ENCODE data around the gene RAB43. TPM values are rescaled to one million over a fixed set of nuclear protein-coding genes. Genes with fewer than 3 reads are reported as not detected.
A peak's percentile ranks its signal among the peaks of the same experiment; 100 is the strongest.
"Not testable (repeated sequence)": the region's sequence is repeated elsewhere in the genome, so short reads cannot be mapped to it uniquely, and the experiment has no call there.

Gene RAB43
- total RNA-seq, 1 donor: 19.0 TPM

DNA sequence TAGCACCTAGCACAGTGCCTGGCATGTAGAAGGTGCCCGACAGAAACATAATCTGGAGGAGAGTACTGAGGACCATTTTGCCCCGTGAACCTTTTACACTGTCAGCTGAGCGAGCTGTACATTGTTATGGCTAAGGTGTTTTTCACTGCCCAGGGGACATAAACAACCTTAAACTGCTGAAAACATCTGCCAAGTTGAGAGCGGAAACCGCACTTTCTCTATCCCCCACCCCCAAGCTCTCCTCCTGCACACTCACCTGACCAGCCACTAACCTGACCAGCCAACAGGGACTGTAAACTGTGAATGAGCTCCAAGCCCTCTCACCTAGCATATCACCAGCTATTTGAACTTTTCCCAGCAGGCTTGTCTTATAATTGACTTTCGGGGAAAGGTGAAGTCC is 17.6 kb downstream of the RAB43 start:
- H3K4me3 ChIP-seq (ENCODE audit: low read depth, low read length): no peak overlapping the region
- TF ChIP-seq, protein P1, sequence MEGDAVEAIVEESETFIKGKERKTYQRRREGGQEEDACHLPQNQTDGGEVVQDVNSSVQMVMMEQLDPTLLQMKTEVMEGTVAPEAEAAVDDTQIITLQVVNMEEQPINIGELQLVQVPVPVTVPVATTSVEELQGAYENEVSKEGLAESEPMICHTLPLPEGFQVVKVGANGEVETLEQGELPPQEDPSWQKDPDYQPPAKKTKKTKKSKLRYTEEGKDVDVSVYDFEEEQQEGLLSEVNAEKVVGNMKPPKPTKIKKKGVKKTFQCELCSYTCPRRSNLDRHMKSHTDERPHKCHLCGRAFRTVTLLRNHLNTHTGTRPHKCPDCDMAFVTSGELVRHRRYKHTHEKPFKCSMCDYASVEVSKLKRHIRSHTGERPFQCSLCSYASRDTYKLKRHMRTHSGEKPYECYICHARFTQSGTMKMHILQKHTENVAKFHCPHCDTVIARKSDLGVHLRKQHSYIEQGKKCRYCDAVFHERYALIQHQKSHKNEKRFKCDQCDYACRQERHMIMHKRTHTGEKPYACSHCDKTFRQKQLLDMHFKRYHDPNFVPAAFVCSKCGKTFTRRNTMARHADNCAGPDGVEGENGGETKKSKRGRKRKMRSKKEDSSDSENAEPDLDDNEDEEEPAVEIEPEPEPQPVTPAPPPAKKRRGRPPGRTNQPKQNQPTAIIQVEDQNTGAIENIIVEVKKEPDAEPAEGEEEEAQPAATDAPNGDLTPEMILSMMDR (IDR thresholded peaks at IDR 0.05; ENCODE audit: insufficient read depth, low read depth, low read length): no peak
- no peak for DNase-seq (ENCODE audit: low read depth)

DNA sequence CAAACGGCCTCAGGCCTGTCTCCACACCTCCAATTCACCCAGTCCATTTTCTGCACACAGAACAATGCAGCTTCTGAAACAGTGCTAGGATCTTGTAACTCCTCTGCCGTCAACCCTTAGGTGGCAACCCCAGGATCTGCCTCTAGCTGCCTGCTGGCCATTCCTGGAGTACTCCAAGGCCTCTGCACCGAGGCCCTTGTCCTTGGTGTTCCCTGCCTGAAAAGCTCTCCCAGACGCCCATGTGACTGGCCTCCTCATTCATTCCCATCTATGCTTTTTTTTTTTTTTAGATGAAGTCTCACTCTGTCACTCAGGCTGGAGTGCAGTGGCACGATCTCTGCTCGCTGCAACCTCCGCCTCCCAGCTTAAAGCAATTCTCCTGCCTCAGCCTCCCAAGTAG is 18.3 kb downstream of the RAB43 start:
- H3K4me3 ChIP-seq (ENCODE audit: low read depth, low read length): no peak overlapping the region
- TF ChIP-seq, protein P1 (IDR thresholded peaks at IDR 0.05; ENCODE audit: insufficient read depth, low read depth, low read length): no peak
- no peak for DNase-seq (ENCODE audit: low read depth)

DNA sequence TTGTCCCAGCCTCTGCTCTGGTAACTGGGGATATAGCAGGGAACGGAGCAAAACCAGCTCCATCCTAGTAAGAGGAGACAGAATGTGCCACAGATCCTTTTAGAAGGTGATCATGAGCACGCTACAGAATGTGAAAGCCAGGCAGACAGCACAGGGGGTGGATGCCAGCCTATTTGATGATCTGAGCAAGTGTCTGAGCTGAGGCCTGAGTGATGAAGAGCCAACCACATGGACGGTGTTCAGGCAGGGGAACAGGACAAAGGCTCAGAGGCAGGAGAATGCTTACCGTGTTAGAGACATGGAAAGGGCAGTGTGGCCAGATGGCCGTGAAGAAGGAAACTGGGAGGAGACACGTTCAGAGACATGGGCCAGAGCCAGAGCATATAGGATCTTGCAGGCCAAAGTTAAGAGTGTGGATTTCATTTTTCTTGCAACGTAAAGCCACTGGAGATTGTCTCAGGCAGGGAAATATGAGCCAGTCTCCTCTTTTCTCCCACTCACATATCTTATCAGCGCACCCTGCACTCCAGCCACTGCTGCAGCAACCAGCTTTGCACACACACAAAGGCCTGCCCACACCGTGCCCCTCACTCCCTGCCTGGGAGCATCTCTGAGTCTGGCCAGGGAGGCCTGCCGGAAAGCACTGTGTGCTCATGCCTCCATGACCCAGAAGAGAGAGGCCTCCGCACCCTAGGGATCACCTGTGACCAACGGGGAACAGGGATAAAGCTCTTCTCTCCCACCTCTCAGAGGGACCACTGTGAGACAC is 20.1 kb downstream of the RAB43 start:
- TF ChIP-seq, protein P1 (IDR thresholded peaks at IDR 0.05; ENCODE audit: insufficient read depth, low read depth, low read length): no peak
- H3K4me3 ChIP-seq (ENCODE audit: low read depth, low read length): no peak overlapping the region
- DNase-seq (ENCODE audit: low read depth): no peak

DNA sequence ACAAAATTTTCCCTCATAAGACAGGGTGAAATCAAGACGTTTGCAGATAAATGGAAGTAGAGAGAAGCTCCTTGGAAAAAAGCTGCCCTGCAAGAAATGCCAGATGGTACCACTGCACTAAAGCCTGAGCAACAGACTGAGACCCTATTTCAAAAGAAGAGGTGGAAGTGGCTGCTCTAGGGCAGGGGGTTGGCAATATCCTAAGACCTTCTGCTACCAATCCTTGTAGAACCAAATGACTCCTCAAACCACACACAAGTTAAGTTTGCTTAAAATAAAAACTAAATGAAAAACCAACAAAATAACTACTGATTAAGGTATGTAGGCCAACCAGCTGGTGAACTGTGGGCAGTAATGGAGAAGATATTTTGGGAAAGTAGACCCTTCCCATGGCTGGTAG is 21.3 kb downstream of the RAB43 start:
- DNase-seq (ENCODE audit: low read depth): no peak
- TF ChIP-seq, protein P1 (IDR thresholded peaks at IDR 0.05; ENCODE audit: insufficient read depth, low read depth, low read length): no peak
- H3K4me3 ChIP-seq (ENCODE audit: low read depth, low read length): no peak overlapping the region

DNA sequence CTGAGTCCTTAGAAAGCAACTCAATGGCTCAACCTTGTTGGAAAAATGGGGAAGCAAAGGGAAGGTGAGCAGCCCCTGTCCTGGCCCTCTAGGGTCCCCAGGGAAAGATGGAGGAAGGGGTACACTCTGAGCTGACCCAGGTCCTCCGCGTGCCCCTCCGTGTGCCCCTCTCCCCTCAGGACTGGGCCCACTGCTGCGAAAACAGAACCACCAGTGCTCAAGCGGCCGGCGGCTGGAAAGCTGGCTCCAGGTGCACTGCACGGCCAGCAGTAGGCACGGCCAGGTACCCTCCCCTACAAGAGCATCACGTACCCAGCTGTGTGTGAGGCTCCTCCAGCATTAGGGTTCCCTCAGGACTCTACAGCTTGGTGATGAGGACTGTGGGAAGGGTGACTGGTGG is 26.3 kb downstream of the RAB43 start:
- TF ChIP-seq, protein P1 (IDR thresholded peaks at IDR 0.05; ENCODE audit: insufficient read depth, low read depth, low read length): no peak
- no peak overlapping the region for H3K4me3 ChIP-seq (ENCODE audit: low read depth, low read length)
- no peak for DNase-seq (ENCODE audit: low read depth)

DNA sequence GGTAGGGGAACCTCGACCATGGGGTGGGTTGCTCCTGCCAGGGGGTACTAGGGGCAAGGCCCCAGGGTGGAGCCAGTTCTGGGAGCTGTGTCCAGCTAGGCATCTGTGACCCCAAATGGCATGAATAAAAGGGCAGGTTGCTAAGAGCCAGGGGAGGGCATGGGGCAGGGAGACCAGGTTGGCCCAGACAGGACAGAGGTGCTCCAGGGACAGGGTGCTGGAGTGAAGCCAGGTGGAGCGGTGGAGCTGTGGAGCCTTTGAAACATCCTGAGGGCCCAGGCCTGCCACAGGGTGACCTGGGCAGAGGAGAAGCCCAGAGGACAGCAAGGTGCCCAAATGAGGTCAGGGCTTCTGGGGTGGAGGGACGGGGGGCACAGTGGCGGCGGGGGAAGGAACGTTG is 33.3 kb downstream of the RAB43 start:
- DNase-seq (ENCODE audit: low read depth); H3K4me3 ChIP-seq (ENCODE audit: low read depth, low read length): not testable (repeated sequence)

DNA sequence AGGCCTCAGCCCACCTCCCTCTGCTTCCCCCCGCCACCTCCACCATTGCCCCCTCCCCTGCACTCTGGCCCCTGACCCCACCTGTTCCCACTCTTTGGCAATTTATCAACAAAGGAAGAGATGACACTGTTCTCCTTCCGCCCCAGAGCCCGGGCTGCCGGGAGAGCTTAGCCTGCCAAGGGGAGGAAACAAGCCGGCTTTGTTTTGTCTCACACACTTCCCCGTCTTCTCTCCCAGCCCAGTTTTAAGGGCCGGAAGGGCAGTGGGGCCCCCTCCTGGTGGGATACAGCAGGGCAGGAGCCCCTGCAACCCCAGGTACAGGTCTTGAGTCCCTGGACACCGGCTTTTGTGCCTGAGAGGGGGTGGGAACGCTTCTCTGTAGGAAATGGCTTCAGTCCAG is 33.7 kb downstream of the RAB43 start:
- not testable (repeated sequence) for H3K4me3 ChIP-seq (ENCODE audit: low read depth, low read length)
- DNase-seq (ENCODE audit: low read depth): peak; percentile 51

DNA sequence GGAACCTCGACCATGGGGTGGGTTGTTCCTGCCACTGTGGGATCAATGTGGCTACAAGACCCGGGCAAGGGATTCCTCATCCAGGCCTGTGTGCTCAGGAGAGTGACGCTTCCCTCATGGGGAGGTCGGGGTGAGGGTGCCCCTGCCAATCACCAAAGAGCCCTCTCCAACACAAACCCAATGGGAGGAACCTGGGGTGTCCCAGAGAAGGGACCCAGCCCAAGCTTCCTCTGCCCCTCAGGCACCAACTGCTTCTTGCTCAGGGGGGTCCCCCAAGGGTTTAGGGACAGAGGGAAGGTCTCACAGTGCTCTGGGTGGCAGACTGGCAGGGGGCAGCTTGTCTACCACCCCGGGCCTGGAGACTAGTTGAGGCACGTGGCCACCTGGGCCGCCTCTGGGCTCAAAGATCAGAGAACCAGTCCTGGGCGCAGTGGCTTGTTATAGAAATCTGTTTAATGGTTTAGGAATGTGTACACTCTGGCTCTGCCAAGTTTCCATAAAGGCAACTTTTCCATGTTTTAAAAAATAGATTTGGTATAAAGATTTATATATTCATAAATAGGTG is 34.4 kb downstream of the RAB43 start:
- no peak overlapping the region for H3K4me3 ChIP-seq (ENCODE audit: low read depth, low read length)
- TF ChIP-seq, protein P1 (IDR thresholded peaks at IDR 0.05; ENCODE audit: insufficient read depth, low read depth, low read length): no peak
- DNase-seq (ENCODE audit: low read depth): peak; percentile 11
